Measurements from ENCODE around the gene LDB2. TPM values are rescaled to one million over a fixed set of nuclear protein-coding genes. Genes with fewer than 3 reads are reported as not detected.

Gene LDB2
- total and polyA plus RNA-seq, 4 donors = 41.7 to 88.2 (median 61.9) TPM

- peak in 1 of 6 donors; percentile 63 for DNase-seq (ENCODE audit: low read depth in 4 of 6, low spot score in 6 of 6)
- WGBS (ENCODE audit: insufficient coverage) = no CpG with 5 or more reads among the region's 3 CpGs
- no peaks in the 10 kb centered on the region for H3K27me3 ChIP-seq (ENCODE audit: control insufficient read depth, insufficient read depth, low read length)
- no peaks in the 10 kb centered on the region for H3K36me3 ChIP-seq (ENCODE audit: control insufficient read depth, insufficient read depth, low read length)
- H3K4me1 ChIP-seq (ENCODE audit: control insufficient read depth, insufficient read depth, low read length) = no peaks in the 10 kb centered on the region
- no peak overlapping the region for H3K27ac ChIP-seq (ENCODE audit: low read depth, low read length)
- no peaks in the 10 kb centered on the region for H3K9me3 ChIP-seq (ENCODE audit: control insufficient read depth, insufficient read depth, low read length)
- H3K4me3 ChIP-seq (ENCODE audit: low read depth, low read length) = no peak overlapping the region
Measured at GRCh38 chr4:16819652-16820051, 78.8 kb downstream of the LDB2 start.

GRCh38 chr4:16818005-16818404, 80.4 kb downstream of the LDB2 start:
- Histone ChIP-seq H3K36me3 (ENCODE audit: control insufficient read depth, insufficient read depth, low read length) (no peaks in the 10 kb centered on the region), H3K4me3 (ENCODE audit: low read depth, low read length) (no peak overlapping the region), H3K4me1 (ENCODE audit: control insufficient read depth, insufficient read depth, low read length) (no peaks in the 10 kb centered on the region), H3K27ac (ENCODE audit: low read depth, low read length) (no peak overlapping the region), H3K27me3 (ENCODE audit: control insufficient read depth, insufficient read depth, low read length) (no peaks in the 10 kb centered on the region), H3K9me3 (ENCODE audit: control insufficient read depth, insufficient read depth, low read length) (no peaks in the 10 kb centered on the region)
- DNase-seq (ENCODE audit: low read depth in 4 of 6, low spot score in 6 of 6) = no peak
- 100% methylated on average over 1 of the region's 3 CpGs for WGBS (ENCODE audit: insufficient coverage)

DNA sequence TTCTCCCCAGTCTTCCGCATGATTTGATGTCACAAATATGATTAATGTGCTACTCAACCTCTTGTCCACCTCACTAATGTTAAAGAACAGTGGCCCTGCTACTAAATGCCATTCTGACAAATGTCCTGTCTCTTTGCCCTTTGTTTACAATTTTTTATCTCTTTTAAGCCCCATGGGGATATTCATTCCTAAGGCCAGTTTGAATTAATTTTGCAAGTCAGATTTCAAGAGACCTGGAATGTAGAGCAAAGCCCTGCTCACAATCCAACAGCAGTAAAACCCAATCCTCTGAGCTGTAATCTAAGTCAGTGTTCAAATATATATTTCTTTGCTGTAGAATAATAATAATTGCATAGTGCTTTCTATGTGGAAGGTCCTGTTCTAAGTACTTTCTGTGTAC, 81.2 kb downstream of the LDB2 start:
- H3K27ac ChIP-seq (ENCODE audit: low read depth, low read length) = no peak overlapping the region
- 78% methylated on average over 1 of the region's 1 CpG for WGBS (ENCODE audit: insufficient coverage)
- no peak for DNase-seq (ENCODE audit: low read depth in 4 of 6, low spot score in 6 of 6)

GRCh38 chr4:16814361-16814760, 84.1 kb downstream of the LDB2 start:
- DNase-seq (ENCODE audit: low read depth in 4 of 6, low spot score in 6 of 6) = no peak
- no peaks in the 10 kb centered on the region for H3K4me1 ChIP-seq (ENCODE audit: control insufficient read depth, insufficient read depth, low read length)
- no peaks in the 10 kb centered on the region for H3K36me3 ChIP-seq (ENCODE audit: control insufficient read depth, insufficient read depth, low read length)
- H3K27me3 ChIP-seq (ENCODE audit: control insufficient read depth, insufficient read depth, low read length) = no peaks in the 10 kb centered on the region
- H3K9me3 ChIP-seq (ENCODE audit: control insufficient read depth, insufficient read depth, low read length) = no peaks in the 10 kb centered on the region
- H3K4me3 ChIP-seq (ENCODE audit: low read depth, low read length) = no peak overlapping the region
- H3K27ac ChIP-seq (ENCODE audit: low read depth, low read length) = no peak overlapping the region
- WGBS (ENCODE audit: insufficient coverage) = 42% methylated on average over 1 of the region's 1 CpG

More for the DNA sequence above, 81.2 kb downstream of the LDB2 start:
- no peaks in the 10 kb centered on the region for H3K36me3 ChIP-seq (ENCODE audit: control insufficient read depth, insufficient read depth, low read length)
- no peaks in the 10 kb centered on the region for H3K27me3 ChIP-seq (ENCODE audit: control insufficient read depth, insufficient read depth, low read length)
- H3K4me1 ChIP-seq (ENCODE audit: control insufficient read depth, insufficient read depth, low read length) = no peaks in the 10 kb centered on the region
- no peak overlapping the region for H3K4me3 ChIP-seq (ENCODE audit: low read depth, low read length)
- no peaks in the 10 kb centered on the region for H3K9me3 ChIP-seq (ENCODE audit: control insufficient read depth, insufficient read depth, low read length)

DNA sequence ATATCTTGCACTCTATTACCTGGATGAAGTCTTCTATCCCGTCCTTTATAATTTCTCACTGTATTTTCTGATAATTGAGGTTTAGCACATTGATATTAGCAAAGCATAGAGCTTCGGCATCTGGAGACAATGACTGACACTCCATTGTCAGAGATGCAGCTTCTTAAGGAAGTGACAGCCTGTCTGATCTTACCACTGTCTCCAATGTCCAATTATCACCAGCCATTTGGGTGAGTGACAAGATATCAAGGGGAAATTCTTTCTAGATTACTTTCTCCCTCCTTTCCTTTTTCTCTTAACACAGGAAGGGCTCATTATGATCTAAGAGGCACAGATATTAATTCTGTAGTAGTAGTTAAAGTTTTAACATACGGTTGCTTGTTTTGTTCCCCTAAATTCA, 86.4 kb downstream of the LDB2 start:
- Histone ChIP-seq H3K27ac (ENCODE audit: low read depth, low read length) (no peak overlapping the region), H3K9me3 (ENCODE audit: control insufficient read depth, insufficient read depth, low read length) (no peaks in the 10 kb centered on the region), H3K36me3 (ENCODE audit: control insufficient read depth, insufficient read depth, low read length) (no peaks in the 10 kb centered on the region), H3K4me3 (ENCODE audit: low read depth, low read length) (no peak overlapping the region), H3K4me1 (ENCODE audit: control insufficient read depth, insufficient read depth, low read length) (no peaks in the 10 kb centered on the region), H3K27me3 (ENCODE audit: control insufficient read depth, insufficient read depth, low read length) (no peaks in the 10 kb centered on the region)
- no peak for DNase-seq (ENCODE audit: low read depth in 4 of 6, low spot score in 6 of 6)
- no CpG with 5 or more reads among the region's 3 CpGs for WGBS (ENCODE audit: insufficient coverage)

- no peak overlapping the region for H3K4me3 ChIP-seq (ENCODE audit: low read depth, low read length)
- peak in 1 of 6 donors; percentile 59 for DNase-seq (ENCODE audit: low read depth in 4 of 6, low spot score in 6 of 6)
- H3K4me1 ChIP-seq (ENCODE audit: control insufficient read depth, insufficient read depth, low read length) = no peaks in the 10 kb centered on the region
- H3K27me3 ChIP-seq (ENCODE audit: control insufficient read depth, insufficient read depth, low read length) = no peaks in the 10 kb centered on the region
- WGBS (ENCODE audit: insufficient coverage) = no CpG with 5 or more reads among the region's 3 CpGs
- no peak overlapping the region for H3K27ac ChIP-seq (ENCODE audit: low read depth, low read length)
- H3K9me3 ChIP-seq (ENCODE audit: control insufficient read depth, insufficient read depth, low read length) = no peaks in the 10 kb centered on the region
- no peaks in the 10 kb centered on the region for H3K36me3 ChIP-seq (ENCODE audit: control insufficient read depth, insufficient read depth, low read length)
Measured at GRCh38 chr4:16809943-16810342, 88.5 kb downstream of the LDB2 start.

DNA sequence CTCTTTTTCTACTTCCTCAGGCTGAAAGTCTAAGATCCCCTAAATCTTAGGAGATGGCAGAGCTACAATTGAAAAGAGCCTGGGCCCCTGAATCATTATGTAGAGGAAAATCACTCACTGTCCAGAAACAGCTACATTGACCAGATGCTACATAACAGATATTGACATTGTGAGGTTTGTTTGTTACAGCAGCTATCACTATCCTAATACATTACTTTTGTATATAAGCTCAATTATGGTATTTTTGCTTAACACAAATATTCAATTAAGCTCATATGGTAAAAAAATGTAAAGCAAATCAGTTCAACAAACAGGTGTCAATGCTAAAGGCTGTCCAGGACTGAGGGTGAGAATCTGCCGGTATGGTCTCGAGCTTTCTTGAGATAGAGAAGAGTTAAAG, 89.4 kb downstream of the LDB2 start:
- H3K4me1 ChIP-seq (ENCODE audit: control insufficient read depth, insufficient read depth, low read length) = no peaks in the 10 kb centered on the region
- no CpG with 5 or more reads among the region's 2 CpGs for WGBS (ENCODE audit: insufficient coverage)

GRCh38 chr4:16807355-16807754, 91.1 kb downstream of the LDB2 start:
- no peaks in the 10 kb centered on the region for H3K9me3 ChIP-seq (ENCODE audit: control insufficient read depth, insufficient read depth, low read length)
- H3K27me3 ChIP-seq (ENCODE audit: control insufficient read depth, insufficient read depth, low read length) = no peaks in the 10 kb centered on the region
- no peaks in the 10 kb centered on the region for H3K36me3 ChIP-seq (ENCODE audit: control insufficient read depth, insufficient read depth, low read length)
- H3K4me1 ChIP-seq (ENCODE audit: control insufficient read depth, insufficient read depth, low read length) = no peaks in the 10 kb centered on the region
- H3K27ac ChIP-seq (ENCODE audit: low read depth, low read length) = no peak overlapping the region
- DNase-seq (ENCODE audit: low read depth in 4 of 6, low spot score in 6 of 6) = peak in 2 of 6 donors; percentile 50 to 52
- H3K4me3 ChIP-seq (ENCODE audit: low read depth, low read length) = no peak overlapping the region

More for the DNA sequence above, 89.4 kb downstream of the LDB2 start:
- no peak overlapping the region for H3K27ac ChIP-seq (ENCODE audit: low read depth, low read length)
- no peak for DNase-seq (ENCODE audit: low read depth in 4 of 6, low spot score in 6 of 6)
- H3K9me3 ChIP-seq (ENCODE audit: control insufficient read depth, insufficient read depth, low read length) = no peaks in the 10 kb centered on the region
- no peaks in the 10 kb centered on the region for H3K36me3 ChIP-seq (ENCODE audit: control insufficient read depth, insufficient read depth, low read length)
- no peaks in the 10 kb centered on the region for H3K27me3 ChIP-seq (ENCODE audit: control insufficient read depth, insufficient read depth, low read length)
- H3K4me3 ChIP-seq (ENCODE audit: low read depth, low read length) = no peak overlapping the region

- Histone ChIP-seq H3K9me3 (ENCODE audit: control insufficient read depth, insufficient read depth, low read length) (no peaks in the 10 kb centered on the region), H3K36me3 (ENCODE audit: control insufficient read depth, insufficient read depth, low read length) (no peaks in the 10 kb centered on the region), H3K4me1 (ENCODE audit: control insufficient read depth, insufficient read depth, low read length) (no peaks in the 10 kb centered on the region), H3K27ac (ENCODE audit: low read depth, low read length) (no peak overlapping the region), H3K27me3 (ENCODE audit: control insufficient read depth, insufficient read depth, low read length) (no peaks in the 10 kb centered on the region), H3K4me3 (ENCODE audit: low read depth, low read length) (no peak overlapping the region)
- DNase-seq (ENCODE audit: low read depth in 4 of 6, low spot score in 6 of 6) = no peak
Measured at GRCh38 chr4:16804581-16804980, 93.9 kb downstream of the LDB2 start.

DNA sequence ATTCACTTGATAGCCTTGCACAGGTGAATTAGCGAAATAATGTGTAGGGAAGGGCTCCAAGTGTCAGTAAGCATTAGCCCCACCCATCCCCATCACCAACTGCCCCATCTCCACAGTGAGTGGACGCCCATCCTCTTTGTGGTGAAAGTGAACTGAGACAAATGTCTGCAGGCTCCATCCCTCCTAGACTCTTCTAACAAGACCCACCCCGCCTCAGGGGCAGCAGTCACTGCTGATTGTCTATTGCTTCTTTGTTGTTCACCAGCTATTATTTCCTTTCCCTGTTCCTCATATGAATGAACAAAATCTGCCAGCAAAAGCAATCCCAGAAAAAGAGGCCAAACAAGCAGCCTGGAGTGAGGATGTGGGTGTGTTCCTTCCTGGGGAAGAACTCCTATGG, 96.4 kb downstream of the LDB2 start:
- DNase-seq (ENCODE audit: low read depth in 4 of 6, low spot score in 6 of 6) = no peak
- Histone ChIP-seq H3K4me3 (ENCODE audit: low read depth, low read length) (no peak overlapping the region), H3K4me1 (ENCODE audit: control insufficient read depth, insufficient read depth, low read length) (no peaks in the 10 kb centered on the region), H3K27me3 (ENCODE audit: control insufficient read depth, insufficient read depth, low read length) (no peaks in the 10 kb centered on the region), H3K27ac (ENCODE audit: low read depth, low read length) (no peak overlapping the region), H3K36me3 (ENCODE audit: control insufficient read depth, insufficient read depth, low read length) (no peaks in the 10 kb centered on the region), H3K9me3 (ENCODE audit: control insufficient read depth, insufficient read depth, low read length) (no peaks in the 10 kb centered on the region)
- 88% methylated on average over 1 of the region's 3 CpGs for WGBS (ENCODE audit: insufficient coverage)
